Measurements from ENCODE around the gene OSM.

Gene OSM

DNA sequence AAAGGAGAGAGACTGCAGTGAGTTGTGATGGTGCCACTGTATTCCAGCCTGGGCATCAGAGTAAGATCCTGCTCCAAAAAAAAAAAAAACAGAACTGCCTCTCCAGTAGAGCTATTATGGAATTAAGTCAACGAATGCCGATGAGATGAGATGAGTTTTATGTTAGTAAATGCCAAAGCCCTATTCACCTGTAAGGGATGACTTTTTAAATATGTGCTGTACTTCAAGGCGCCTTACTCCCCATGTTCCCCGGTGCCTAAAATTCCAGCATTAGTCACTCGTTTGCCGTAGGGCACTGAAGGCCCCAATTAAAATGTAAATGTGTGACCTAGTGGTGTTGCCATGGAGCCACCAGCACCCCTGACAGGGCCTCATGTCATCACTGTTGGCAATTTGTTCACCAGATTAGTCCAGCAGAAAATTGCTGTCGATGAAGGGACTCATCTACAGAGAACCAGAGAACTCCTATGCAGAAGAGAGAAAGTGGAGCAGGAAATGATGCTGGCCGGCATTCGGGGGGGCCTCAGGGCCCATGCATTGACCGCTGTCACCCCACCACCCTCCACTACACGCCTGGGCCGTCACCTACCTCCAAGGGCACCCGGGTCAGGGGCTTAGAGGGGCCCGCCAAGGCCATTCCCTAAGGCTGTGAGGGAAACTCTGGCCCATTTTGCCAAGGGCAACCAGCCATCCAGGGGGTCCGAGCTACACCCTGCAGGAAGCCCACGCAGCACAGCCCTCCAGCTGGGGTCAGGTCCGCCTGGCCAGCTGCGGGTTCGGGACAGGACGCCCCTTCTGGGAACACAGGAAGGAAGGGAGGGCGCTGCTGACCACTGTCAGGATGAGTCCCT lies 37.9 kb downstream of the OSM start:
- TF ChIP-seq, protein P1, sequence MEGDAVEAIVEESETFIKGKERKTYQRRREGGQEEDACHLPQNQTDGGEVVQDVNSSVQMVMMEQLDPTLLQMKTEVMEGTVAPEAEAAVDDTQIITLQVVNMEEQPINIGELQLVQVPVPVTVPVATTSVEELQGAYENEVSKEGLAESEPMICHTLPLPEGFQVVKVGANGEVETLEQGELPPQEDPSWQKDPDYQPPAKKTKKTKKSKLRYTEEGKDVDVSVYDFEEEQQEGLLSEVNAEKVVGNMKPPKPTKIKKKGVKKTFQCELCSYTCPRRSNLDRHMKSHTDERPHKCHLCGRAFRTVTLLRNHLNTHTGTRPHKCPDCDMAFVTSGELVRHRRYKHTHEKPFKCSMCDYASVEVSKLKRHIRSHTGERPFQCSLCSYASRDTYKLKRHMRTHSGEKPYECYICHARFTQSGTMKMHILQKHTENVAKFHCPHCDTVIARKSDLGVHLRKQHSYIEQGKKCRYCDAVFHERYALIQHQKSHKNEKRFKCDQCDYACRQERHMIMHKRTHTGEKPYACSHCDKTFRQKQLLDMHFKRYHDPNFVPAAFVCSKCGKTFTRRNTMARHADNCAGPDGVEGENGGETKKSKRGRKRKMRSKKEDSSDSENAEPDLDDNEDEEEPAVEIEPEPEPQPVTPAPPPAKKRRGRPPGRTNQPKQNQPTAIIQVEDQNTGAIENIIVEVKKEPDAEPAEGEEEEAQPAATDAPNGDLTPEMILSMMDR (IDR thresholded peaks at IDR 0.05; ENCODE audit: insufficient read depth, low read length, missing control alignments): no peak
- ChIA-PET CTCF (interaction anchor here (2.5 kb wide), 1 partner anchor 13 kb away, joined by 7 read pairs; no protein-coding TSS in a partner anchor), POLR2A (interaction anchor here (0.6 kb wide), 1 partner anchor 398 kb away, joined by 3 read pairs; no protein-coding TSS in a partner anchor)
- no peak for DNase-seq (ENCODE audit: low read depth, low spot score)
- H3K4me3 ChIP-seq (ENCODE audit: low read depth, low read length): no peak overlapping the region

DNA sequence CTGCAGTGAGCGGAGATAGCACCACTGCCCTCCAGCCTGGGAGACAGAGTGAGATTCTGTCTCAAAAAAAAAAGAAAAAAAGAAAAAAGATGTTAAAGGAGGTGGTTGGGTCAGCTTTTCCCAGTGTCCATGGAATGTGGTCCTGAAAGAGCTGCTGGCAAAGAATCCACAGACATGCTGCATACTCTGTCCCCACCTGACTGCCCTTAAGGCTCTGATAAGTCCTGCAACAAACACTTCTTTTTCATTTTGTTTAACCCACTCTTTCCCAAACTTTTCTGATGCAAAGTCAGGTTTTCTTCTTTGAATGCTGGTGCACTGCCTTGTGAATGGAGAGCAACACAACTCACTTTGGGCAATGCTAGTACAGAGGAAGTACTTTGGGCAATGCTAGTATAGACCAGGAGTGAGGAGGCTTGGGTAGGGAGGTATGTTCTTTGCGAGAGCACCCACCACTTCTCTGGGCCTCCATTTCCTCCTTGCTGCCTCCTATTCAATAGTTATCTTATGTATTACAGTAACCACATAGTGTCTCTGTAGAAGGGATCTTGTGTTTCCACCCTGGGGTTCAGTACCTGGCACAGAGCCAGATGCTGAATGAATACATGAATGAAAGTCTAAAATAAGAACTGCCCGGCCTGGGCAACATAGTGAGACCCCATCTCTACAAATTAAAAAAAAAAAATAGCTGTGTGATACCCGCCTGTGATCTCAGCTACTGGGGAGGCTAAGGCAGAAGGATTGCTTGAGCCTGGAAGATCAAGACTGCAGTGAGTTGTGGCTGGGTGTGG lies 39.0 kb downstream of the OSM start:
- H3K4me3 ChIP-seq (ENCODE audit: low read depth, low read length): no peak overlapping the region
- no peak for DNase-seq (ENCODE audit: low read depth, low spot score)
- CTCF ChIA-PET: interaction anchor here (1.3 to 2.5 kb wide), 2 partner anchors 12 to 120 kb away, joined by 5 to 7 read pairs; no protein-coding TSS in a partner anchor
- TF ChIP-seq, protein P1 (IDR thresholded peaks at IDR 0.05; ENCODE audit: insufficient read depth, low read length, missing control alignments): no peak
- POLR2A ChIA-PET: interaction anchor here (0.6 kb wide), 1 partner anchor 10 kb away, joined by 3 read pairs; no protein-coding TSS in a partner anchor

DNA sequence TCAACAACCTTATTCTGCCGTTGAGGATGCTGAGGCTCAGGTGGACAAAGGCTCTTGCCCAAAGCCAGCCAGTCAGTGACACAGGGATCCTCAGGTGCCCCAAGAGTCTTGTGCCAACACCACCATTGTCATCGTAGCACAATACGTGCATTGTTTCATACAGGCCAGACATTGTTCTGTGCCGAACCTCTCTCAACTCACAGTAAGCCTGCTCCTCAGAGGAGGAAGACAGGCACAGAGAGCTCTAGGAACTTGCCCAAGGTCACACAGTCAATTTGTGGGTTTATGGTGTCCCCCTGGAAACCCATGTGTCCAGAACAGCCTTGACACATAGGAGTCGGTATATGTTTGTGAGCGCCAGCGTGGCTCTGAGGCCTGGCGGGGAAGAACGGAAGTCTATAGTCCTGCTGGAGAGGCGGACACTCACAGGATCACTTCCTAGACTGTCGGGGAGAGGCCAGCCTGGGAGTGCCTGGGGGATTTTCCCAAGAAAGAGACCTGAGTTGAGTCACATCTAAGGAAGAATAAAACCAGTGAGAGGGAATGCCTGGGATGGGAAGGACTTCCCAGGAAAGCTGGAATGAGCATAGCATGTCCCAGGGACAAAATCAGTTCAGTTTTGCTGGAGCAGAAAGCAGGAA lies 40.3 kb downstream of the OSM start:
- no peak overlapping the region for H3K4me3 ChIP-seq (ENCODE audit: low read depth, low read length)
- TF ChIP-seq, protein P1 (IDR thresholded peaks at IDR 0.05; ENCODE audit: insufficient read depth, low read length, missing control alignments): no peak
- ChIA-PET CTCF (interaction anchor here (1.3 to 2.5 kb wide), 2 partner anchors 11 to 118 kb away, joined by 5 to 7 read pairs; no protein-coding TSS in a partner anchor), POLR2A (no interaction called here)
- DNase-seq (ENCODE audit: low read depth, low spot score): no peak

DNA sequence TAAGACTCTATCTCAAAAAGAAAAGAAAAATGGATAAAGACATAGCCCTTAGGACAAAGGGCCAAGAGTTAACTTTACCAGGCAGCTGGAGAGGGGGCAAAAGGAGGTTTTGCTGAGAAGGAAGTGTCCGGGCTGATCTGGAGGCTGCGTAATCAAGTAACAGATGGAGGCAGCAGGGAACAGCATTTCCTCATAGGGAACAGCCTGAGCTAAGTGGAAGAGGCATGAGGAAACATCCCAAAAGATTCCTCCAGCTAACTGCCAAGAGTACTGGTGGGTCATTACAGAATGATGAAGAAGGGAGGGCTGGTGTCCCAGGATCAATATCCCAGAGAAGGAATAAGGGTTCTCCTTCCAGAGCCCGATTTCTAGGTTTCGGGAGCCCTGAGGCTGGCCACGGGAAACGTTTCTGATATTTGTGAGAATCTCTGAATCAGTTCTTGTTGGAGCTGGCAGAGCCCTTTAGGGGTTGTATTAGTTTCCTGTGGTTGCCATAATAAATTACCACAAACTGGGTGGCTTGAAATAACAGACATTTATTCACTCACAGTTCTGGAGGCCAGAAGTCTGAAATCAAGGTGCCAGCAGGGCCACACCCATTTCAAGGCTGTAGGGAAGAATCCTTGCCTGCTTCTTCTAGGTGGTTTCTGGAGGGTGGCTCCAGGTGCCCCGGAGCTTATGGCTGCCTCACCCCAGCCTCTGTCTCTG lies 41.3 kb downstream of the OSM start:
- POLR2A ChIA-PET: no interaction called here
- H3K4me3 ChIP-seq (ENCODE audit: low read depth, low read length): no peak overlapping the region
- DNase-seq (ENCODE audit: low read depth, low spot score): no peak
- CTCF ChIA-PET: interaction anchor here (1.3 kb wide), 2 partner anchors 20 to 117 kb away, joined by 3 to 5 read pairs; no protein-coding TSS in a partner anchor
- TF ChIP-seq, protein P1 (IDR thresholded peaks at IDR 0.05; ENCODE audit: insufficient read depth, low read length, missing control alignments): no peak

DNA sequence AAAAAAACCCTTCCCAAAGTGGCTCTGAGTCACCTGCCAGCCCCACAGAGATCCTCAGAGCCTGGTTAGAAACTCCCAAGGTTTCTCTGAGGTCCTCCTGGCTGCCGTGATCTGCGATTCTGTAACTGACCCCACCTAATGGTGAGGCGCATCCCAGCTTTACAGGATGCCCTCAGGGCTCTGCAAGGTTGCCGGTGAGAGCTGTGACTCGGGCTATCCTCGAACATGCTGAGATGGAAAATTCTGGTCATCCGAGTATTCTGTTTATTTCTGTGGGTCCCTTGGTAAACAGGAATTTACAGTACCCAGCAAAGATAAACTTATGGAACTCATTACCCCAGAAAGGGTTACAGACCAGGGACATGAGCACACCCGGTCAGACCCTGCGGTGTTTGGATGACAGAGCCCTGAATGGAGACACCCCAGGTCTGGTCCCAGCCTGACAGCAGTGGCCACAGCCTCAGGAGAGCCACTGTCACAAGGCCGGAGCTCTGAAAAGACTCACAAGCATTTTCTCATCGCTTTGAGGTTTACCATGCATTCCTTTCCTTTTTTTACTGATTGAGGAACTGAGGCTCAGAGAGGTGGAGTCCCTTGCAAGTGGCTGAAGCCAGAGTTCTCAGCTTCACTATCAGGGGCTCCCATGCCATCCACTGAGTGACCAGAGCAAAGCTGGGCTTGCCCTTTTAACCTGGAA lies 42.3 kb downstream of the OSM start:
- POLR2A ChIA-PET: no interaction called here
- CTCF ChIA-PET: interaction anchor here (1.3 to 1.9 kb wide), 3 partner anchors 9 to 116 kb away, joined by 3 to 6 read pairs (median 5); no protein-coding TSS in a partner anchor
- TF ChIP-seq, protein P1 (IDR thresholded peaks at IDR 0.05; ENCODE audit: insufficient read depth, low read length, missing control alignments): no peak
- H3K4me3 ChIP-seq (ENCODE audit: low read depth, low read length): no peak overlapping the region
- no peak for DNase-seq (ENCODE audit: low read depth, low spot score)
